ENCODE measurements around the gene KIF20B.

KIF20B gene

GRCh38 chr10:89793649-89794254, 92.4 kb downstream of the KIF20B start:
- TF ChIP-seq CTCF (IDR thresholded peaks at IDR 0.05; ENCODE audit: control extremely low read depth, extremely low read depth, low read depth, missing control alignments) = peak; percentile 76
- ChIA-PET CTCF (interaction anchor here (0.7 to 1.6 kb wide), 5 partner anchors 9 to 348 kb away, joined by 3 to 8 read pairs (median 3); no protein-coding TSS in a partner anchor), POLR2A (no interaction called here)
- DNase-seq (ENCODE audit: extremely low spot score) = peak; percentile 60

GRCh38 chr10:89795840-89796239, 94.5 kb downstream of the KIF20B start:
- ChIA-PET CTCF (interaction anchor here (1.1 to 1.6 kb wide), 3 partner anchors 10 to 796 kb away, joined by 3 to 10 read pairs (median 4); no protein-coding TSS in a partner anchor), POLR2A (no interaction called here)
- no peak for DNase-seq (ENCODE audit: extremely low spot score)
- no peak for TF ChIP-seq CTCF (IDR thresholded peaks at IDR 0.05; ENCODE audit: control extremely low read depth, extremely low read depth, low read depth, missing control alignments)

GRCh38 chr10:89798092-89798491, 96.7 kb downstream of the KIF20B start:
- ChIA-PET CTCF (interaction anchor here (1.1 kb wide), 1 partner anchor 10 kb away, joined by 6 read pairs; no protein-coding TSS in a partner anchor), POLR2A (no interaction called here)
- DNase-seq (ENCODE audit: extremely low spot score) = no peak
- no peak for TF ChIP-seq CTCF (IDR thresholded peaks at IDR 0.05; ENCODE audit: control extremely low read depth, extremely low read depth, low read depth, missing control alignments)

- no peak for TF ChIP-seq CTCF (IDR thresholded peaks at IDR 0.05; ENCODE audit: control extremely low read depth, extremely low read depth, low read depth, missing control alignments)
- CTCF ChIA-PET = interaction anchor here (0.9 kb wide), 1 partner anchor 9 kb away, joined by 4 read pairs; no protein-coding TSS in a partner anchor
- no peak for DNase-seq (ENCODE audit: extremely low spot score)
- POLR2A ChIA-PET = no interaction called here
Observed at GRCh38 chr10:89799573-89799972, 98.2 kb downstream of the KIF20B start.

- ChIA-PET POLR2A (no interaction called here), CTCF (interaction anchor here (1.0 to 1.9 kb wide), 5 partner anchors 9 to 982 kb away, joined by 3 to 7 read pairs (median 4); no protein-coding TSS in a partner anchor)
- DNase-seq (ENCODE audit: extremely low spot score) = peak; percentile 43
- TF ChIP-seq CTCF (IDR thresholded peaks at IDR 0.05; ENCODE audit: control extremely low read depth, extremely low read depth, low read depth, missing control alignments) = no peak
Observed at GRCh38 chr10:89805599-89806013, 104.2 kb downstream of the KIF20B start.

GRCh38 chr10:89808842-89809241, 107.5 kb downstream of the KIF20B start:
- no peak for DNase-seq (ENCODE audit: extremely low spot score)
- ChIA-PET POLR2A (no interaction called here), CTCF (interaction anchor here (0.9 to 2.2 kb wide), 7 partner anchors 9 to 978 kb away, joined by 3 to 8 read pairs (median 3); no protein-coding TSS in a partner anchor)
- no peak for TF ChIP-seq CTCF (IDR thresholded peaks at IDR 0.05; ENCODE audit: control extremely low read depth, extremely low read depth, low read depth, missing control alignments)

All from GM10248 (cell line).